ENCODE results near the gene SEMA3E. TPM values are rescaled to one million over a fixed set of nuclear protein-coding genes. Genes with fewer than 3 reads are reported as not detected.
"Not testable (repeated sequence)": the region's sequence is repeated elsewhere in the genome, so short reads cannot be mapped to it uniquely, and the experiment has no call there.

Gene SEMA3E
- total RNA-seq, 1 donor from 2014 or later = 0.24 TPM

DNA sequence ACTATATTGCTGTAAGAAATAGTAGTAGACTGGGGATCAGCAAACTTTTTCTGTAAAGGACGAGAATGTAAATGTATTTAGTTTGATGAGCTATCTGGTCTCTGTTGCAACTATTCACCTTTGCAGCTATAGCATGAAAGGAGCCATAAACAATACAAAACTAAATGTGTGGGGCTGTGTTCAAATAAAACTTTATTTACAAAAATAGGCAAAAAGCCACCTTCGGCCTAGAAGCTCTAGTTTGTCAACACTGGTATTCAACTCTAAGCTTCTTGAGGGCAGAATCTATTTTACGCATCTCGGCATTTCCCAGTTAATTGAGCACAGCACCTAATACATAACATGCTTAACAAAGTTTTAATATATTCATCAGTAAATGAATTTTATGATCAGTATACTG lies 181.4 kb downstream of the SEMA3E start:
- ATAC-seq (no peak), DNase-seq (ENCODE audit: missing footprints) (no peak)
- intact Hi-C loops (cut with DNase I) = no loop called here

DNA sequence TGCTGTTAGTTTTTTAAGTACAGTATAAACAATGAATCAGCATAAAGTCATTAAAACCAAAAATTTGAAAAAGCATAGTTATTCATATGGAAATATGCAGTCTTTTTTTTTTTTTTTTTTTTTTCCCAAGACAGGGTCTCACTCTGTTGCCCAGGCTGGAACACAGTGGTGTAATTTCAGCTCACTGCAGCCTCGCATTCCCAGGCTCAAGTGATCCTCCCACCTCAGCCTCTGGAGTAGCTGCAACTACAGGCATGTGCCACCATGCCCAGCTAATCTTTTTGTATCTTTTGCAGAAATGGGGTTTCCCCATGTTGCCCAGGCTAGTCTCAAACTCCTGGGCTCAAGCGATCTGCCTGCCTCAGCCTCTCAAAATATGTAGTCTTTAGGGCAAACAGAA lies 182.0 kb downstream of the SEMA3E start:
- intact Hi-C loops (cut with DNase I) = no loop called here

DNA sequence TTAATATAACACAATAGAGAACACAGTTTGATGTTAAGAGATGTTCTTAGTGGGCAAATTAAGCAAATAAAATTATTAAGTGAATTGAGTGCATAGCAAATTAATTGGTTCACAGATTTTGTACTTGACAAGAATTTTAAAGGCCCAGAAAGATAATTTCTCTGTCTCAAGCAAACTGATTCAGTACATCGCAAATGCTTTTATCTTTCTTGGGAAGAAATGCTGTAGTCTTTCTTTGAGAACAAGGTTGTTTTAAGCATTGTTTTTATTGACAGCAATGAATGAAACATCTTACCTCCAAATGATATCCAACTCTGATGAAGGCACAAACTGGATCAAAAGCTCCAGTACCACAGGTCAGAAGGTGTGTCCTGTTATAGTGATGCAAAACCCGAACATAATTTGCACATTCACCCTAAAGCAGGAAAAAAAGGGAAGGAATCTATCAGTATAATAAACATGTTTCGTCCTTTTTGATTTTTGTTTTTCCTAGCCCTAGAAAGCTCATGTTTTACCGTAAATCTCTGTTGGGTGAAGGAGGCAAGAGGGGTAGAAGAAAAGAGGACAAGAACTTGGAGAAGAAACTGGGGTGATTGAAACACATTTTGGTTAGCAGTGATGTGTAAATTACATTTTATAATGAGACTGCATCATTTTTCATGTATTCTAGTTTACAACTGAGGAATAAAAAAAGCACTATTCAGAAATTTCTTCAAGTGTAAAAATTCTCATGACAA lies 182.6 kb downstream of the SEMA3E start:
- intact Hi-C loops (cut with DNase I) = no loop called here
- ATAC-seq = no peak
- no peak for DNase-seq (ENCODE audit: missing footprints)

More for the DNA sequence above, 182.0 kb downstream of the SEMA3E start:
- no peak for ATAC-seq
- no peak for DNase-seq (ENCODE audit: missing footprints)

DNA sequence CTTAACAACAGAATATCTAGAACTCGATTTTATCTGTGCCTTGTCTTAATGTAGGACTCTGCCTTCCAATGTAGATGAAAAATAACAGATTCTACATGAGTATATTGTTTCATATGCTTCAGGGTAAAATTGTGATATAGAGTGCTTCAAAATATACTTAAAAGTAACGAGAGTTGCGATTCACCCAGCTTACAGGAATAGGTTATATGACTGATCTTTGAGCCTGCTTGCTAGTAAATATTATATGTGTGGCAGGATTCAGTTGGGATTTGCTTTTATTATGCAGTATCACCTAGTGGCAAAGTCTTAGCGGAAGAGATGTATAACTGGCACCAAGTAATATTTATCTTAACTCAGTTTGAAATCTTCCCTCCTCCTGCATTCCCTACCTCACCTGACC lies 183.3 kb downstream of the SEMA3E start:
- ATAC-seq (no peak), DNase-seq (ENCODE audit: missing footprints) (no peak)
- intact Hi-C loops (cut with DNase I) = no loop called here

DNA sequence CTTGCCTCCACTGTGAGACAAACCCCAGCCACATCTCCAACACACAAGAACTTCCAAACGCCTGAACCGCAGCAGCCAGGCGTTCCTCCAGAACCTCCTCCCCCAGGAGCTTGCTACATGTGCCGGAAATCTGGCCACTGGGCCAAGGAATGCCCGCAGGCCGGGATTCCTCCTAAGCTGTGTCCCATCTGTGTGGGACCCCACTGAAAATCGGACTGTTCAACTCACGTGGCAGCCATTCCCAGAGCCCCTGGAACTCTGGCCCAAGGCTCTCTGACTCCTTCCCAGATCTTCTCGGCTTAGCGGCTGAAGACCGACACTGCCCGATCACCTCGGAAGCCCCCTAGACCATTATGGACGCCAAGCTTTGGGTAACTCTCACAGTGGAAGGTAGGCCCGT lies 187.1 kb downstream of the SEMA3E start:
- ATAC-seq; intact Hi-C loops (cut with DNase I); DNase-seq (ENCODE audit: missing footprints): not testable (repeated sequence)

DNA sequence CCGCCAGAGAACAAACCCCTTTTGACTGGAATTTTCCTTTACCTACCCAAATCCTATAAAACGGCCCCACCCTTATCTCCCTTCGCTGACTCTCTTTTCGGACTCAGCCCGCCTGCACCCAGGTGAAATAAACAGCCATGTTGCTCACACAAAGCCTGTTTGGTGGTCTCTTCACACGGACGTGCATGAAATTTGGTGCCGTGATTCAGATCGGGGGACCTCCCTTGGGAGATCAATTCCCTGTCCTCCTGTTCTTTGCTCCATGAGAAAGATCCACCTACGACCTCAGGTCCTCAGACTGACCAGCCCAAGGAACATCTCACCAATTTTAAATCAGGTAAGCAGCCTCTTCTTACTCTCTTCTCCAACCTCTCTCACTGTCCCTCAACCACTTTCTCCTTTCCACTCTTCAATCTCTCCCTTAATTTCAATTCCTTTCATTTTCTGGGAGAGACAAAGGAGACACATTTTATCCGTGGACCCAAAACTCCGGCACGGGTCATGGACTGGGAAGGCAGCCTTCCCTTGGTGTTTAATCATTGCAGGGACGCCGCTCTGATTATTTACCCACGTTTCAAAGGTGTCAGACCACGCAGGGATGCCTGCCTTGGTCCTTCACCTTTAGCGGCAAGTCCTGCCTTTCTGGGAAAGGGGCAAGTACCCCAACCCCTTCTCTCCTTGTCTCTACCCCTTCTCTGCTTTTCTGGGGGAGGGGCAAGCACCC lies 188.8 kb downstream of the SEMA3E start:
- DNase-seq (ENCODE audit: missing footprints); ATAC-seq; intact Hi-C loops (cut with DNase I): not testable (repeated sequence)

DNA sequence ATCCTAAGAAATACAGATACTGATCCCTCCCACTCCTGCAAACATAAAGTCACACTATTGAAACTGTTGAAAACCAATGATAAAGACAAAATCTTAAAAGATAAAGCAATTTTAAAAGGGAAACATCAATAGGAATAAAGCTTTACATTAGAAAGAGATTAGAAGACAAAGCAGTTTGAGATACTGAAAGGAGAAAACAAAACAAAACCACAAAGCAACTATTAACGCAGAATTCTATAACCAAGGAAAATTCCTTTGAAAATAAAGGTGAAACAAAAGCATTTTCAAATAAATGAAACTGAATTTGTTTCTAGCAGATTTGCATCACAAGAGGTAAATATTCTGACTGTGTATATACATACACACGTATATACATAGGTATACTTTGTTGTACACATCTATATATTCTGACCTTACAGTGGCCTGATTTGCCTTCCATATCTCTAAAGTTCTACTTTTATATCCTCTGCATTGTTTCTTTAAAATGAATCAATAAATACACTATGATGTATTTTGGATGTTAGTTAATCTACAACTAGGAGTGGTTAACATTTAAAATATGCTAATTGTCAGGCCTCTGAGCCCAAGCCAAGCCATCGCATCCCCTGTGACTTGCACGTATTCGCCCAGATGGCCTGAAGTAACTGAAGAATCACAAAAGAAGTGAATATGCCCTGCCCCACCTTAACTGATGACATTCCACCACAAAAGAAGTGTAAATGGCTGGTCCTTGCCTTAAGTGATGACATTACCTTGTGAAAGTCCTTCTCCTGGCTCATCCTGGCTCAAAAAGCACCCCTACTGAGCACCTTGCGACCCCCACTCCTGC lies 189.6 kb downstream of the SEMA3E start:
- intact Hi-C loops (cut with DNase I); DNase-seq (ENCODE audit: missing footprints); ATAC-seq: not testable (repeated sequence)

DNA sequence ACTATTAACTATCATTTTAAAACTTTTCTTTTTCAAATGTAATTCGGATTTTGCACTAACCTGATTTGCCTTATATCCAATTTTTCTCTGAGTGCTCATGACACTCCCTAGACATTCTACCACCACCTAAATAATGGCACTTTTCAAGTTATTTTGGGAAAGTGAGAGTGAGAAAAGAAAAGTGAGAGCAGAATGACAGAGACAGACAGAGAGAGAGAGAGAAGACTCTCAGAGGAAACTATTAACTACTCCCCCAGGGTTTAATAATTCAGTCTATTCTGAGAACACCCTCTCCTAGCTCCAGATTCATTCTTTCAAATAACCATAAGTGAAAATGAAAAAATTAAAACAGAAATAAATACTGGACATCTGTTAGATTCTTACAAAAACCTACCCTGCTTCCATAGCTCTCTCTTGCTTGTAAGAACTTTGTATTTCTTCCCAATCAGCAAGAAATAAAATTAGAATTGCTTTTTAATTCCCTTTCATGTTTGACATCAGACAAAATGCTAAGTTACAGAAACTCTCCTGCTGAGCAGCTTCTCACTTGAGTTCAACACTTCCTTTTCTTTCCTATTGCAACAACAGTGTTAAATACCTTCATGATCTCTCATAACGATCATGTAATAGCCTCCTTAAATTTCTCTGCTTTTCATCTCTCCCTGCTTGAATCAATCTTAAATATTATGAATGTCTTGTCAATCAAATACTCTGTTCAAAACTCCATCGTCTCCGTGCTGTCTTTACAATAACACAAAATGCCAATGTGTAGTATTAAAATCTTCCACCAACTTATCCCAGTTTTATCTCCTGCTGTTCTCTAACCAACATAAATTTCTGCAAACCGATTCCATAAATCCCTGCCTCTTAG lies 191.7 kb downstream of the SEMA3E start:
- ATAC-seq (no peak), DNase-seq (ENCODE audit: missing footprints) (no peak)
- intact Hi-C loops (cut with DNase I) = no loop called here

DNA sequence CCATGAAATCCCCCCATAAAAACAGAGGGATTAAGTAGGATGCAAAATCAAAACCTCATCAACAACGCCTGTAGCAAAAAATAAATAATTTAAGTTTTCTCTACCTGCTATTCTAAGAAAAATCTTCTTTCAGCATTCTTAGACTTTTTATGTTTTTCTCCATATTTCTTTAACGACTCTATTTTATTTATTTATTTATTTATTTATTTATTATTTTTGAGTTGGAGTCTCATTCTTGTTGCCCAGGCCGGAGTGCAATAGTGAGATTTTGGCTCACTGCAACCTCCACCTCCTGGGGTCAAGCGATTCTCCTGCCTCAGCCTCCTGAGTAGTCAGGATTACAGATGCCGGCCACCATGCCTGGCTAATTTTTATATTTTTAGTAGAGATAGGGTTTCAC lies 192.5 kb downstream of the SEMA3E start:
- no peak for ATAC-seq
- DNase-seq (ENCODE audit: missing footprints) = no peak
- intact Hi-C loops (cut with DNase I) = no loop called here

DNA sequence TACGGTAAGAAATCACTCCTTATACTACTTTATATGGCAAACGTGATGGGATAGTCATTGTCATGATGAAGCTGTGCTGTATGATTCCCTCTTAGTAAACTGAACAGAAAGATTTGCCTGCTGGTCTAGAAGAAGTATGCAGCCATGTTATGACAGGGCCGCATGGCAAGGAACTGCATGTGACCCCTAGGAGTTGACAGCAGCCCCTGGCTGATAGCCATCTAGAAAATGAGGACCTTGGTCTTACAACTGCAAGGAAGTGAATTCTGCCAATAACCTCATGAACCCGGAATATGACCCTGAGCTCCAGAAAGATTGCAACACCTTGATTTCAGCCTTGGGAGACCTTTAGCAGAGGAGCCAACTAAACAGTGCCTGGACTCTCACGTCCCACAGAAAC lies 193.3 kb downstream of the SEMA3E start:
- ATAC-seq = no peak
- no peak for DNase-seq (ENCODE audit: missing footprints)
- intact Hi-C loops (cut with DNase I) = no loop called here

DNA sequence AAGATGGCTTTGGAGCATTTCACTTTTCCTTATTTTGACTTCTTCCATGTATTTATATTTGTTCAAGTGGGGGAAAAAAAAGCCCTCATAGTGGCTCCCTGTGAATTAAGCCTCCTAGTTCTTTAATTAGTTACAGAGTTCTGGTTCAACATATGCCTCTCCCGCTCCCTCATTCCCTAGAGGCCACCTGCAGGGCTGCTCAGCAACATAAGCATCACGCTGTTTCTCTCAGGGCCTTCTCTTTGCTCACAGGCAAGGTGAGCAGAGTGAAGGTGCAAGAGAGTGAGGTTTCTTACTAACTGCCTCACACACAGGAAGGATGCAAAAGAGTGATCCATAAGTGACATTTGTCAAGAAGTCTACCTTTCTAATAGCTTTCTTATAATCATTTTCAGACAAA lies 196.7 kb downstream of the SEMA3E start:
- intact Hi-C loops (cut with DNase I) = no loop called here
- ATAC-seq (no peak), DNase-seq (ENCODE audit: missing footprints) (no peak)

DNA sequence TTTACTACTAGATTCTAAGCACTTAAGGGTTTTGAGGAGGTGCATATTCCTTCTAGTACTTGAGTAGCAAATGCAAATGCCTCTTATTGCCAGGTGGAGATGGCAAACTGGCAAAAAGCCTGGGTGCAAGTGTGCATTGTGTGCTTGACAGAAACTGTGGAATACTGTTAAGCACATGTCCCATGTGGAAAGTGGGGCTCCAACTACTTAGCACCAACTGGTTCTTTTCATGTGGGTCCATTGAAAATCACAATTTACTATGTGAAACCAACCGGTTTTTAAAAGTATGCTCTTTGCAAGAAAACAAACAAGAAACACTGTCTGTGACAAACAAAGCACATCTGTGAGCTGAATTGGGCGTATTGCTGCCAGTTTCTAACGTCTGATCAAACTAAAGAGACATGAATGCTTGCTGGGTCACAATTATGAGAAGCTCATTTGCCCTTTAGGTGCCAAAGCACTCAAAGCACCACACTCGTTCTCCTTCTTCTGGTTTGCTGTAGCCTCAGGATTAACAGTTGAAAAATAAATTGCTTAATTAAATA lies 197.4 kb downstream of the SEMA3E start:
- DNase-seq (ENCODE audit: missing footprints) (no peak), ATAC-seq (no peak)
- intact Hi-C loops (cut with DNase I) = no loop called here

DNA sequence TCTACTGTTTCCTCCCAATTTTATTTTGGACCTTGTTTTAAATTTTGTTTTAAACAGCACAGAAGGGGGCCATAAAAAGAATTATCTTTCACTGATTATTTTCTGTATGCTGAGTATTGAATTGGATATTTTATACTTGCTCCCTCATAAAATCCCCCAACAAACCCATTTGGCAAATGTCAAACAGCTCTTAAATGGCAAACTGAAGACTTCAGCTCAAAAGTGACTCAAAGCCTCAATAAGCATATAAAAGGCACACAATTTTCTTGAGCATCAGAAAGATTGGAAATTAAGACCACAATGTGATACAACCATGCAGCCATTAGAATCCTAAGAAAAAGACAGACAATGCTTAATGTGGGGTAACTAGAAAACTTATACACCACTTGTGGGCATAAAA lies 199.2 kb downstream of the SEMA3E start:
- intact Hi-C loops (cut with DNase I) = no loop called here
- DNase-seq (ENCODE audit: missing footprints) = no peak

DNA sequence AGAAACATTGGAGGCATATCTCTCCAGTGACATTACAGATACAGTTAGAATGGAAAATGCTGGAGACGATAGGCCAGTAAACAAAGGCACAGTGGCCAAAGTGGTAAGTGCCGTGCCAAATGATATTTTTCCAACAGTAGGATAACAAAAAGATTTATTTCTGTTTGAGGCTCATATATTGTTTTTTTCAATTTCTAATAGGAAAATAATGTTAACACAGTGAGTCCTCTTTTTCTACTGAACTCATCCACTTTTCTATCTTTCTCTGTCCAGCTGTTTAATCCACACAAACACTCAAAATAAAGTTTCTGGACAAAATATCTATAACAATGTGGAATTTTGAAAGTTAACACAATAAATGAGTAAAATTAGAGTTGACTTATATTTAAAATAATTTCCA lies 201.3 kb downstream of the SEMA3E start:
- ATAC-seq (no peak), DNase-seq (ENCODE audit: missing footprints) (no peak)
- intact Hi-C loops (cut with DNase I) = no loop called here

More for the DNA sequence above, 199.2 kb downstream of the SEMA3E start:
- ATAC-seq = no peak

DNA sequence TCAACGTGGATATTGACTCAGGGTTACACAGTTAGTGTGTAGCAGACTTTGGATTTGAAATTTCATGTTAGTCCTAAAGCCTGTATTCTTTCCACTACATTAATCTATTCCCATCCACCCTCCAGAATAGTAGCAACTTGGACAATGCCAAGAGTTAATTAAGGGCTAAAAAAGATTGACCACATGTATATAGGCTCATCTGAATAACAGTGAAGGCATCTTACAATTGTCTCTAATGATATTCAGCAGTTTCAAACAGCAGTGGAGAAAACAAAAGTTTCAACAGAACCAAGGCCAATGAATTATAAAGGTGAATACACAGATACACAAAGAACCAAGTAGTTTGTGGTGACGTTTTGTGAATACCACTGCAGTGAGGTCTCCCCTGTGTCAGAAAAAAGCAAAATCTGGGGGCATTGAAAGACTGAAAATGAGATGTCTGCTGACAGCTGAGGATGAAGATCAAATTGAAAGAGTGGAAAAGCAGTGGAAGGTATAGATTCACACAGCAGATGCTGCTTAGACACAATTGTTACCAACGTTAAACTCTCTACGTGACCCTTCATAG lies 202.8 kb downstream of the SEMA3E start:
- intact Hi-C loops (cut with DNase I) = no loop called here
- ATAC-seq (no peak), DNase-seq (ENCODE audit: missing footprints) (no peak)

DNA sequence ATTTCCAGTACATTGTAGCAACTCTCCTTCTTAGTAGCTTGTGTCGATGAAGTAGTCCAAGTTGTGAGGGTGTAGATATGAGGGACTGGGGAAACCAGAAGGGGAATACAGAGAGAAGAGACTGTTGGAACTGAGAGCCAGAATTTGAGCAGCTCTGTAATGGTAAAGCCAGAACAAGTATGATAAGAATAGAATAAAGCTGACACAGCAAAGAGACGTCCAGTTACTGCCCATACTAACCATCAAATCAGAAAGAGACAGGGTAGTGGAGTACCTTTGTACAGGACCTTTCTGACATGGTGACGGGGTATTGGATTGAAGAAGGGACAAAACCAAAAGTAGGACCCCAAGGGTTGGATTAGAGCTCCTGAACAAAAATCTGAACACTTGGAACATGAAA lies 206.0 kb downstream of the SEMA3E start:
- DNase-seq (ENCODE audit: missing footprints) = no peak
- ATAC-seq = no peak
- intact Hi-C loops (cut with DNase I) = no loop called here

DNA sequence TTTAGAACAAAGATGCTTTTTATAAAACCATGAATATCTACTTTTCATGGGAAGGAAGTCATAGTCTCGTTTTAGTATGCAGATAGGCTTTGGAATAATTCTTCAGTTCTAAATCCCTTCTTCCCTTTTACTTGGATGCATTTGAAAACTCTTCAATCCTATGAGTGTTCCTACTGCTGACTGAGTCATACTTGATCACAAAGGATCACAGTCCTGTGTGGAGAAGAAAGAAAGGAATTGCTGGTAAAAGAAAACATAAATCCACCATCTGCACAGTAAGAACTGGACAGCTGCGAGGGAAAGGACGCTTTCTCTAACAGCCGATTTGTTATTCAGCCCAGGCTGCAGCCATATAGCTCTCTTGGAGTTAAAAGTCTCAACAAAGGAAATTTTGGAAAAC lies 209.9 kb downstream of the SEMA3E start:
- ATAC-seq (no peak), DNase-seq (ENCODE audit: missing footprints) (no peak)
- intact Hi-C loops (cut with DNase I) = no loop called here

DNA sequence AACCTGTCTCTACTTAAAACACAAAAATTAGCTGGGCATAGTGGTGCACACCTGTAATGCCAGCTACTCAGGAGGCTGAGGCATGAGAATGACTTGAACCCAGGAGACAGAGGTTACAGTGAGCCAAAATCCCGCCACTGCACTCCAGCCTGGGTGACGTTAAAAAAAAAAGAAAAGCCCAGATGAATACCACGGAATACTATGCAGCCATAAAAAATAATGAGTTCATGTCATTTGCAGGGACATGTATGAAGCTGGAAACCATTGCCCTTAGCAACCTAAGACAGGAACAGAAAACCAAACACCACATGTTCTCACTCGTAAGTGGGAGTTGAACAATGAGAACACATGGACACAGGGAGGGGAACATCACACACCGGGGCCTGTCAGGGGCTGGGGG lies 218.7 kb downstream of the SEMA3E start:
- ATAC-seq; intact Hi-C loops (cut with DNase I); DNase-seq (ENCODE audit: missing footprints): not testable (repeated sequence)
